IgD-negative memory B cell (primary cell): ENCODE data around the gene CCDC7. TPM values are rescaled to one million over a fixed set of nuclear protein-coding genes. Genes with fewer than 3 reads are reported as not detected.
"Not testable (repeated sequence)": the region's sequence is repeated elsewhere in the genome, so short reads cannot be mapped to it uniquely, and the experiment has no call there.

Source experiments
- H3K27ac Mint-ChIP-seq, 3 donors: one replicate each; pipeline ENCODE4 v1.8.0; 2020 to 2022; ENCODE audit warnings: mild to moderate bottlenecking in 3 of 3, mixed read lengths in 3 of 3, moderate library complexity in 1 of 3
- H3K27me3 Mint-ChIP-seq: one replicate; pipeline ENCODE4 v1.8.0; 2021; ENCODE audit warnings: mixed read lengths
- H3K36me3 Mint-ChIP-seq: one replicate; pipeline ENCODE4 v1.8.0; 2020; ENCODE audit warnings: mild to moderate bottlenecking, mixed read lengths
- H3K4me1 Mint-ChIP-seq, 3 donors: one replicate each; pipeline ENCODE4 v1.8.0; 2020 to 2022; ENCODE audit warnings: mixed read lengths in 3 of 3, mild to moderate bottlenecking in 1 of 3
- H3K4me3 Mint-ChIP-seq, 4 donors: one replicate each; pipeline ENCODE4 v1.8.0; 2020 to 2022; ENCODE audit warnings: mild to moderate bottlenecking in 4 of 4, mixed read lengths in 4 of 4, moderate library complexity in 3 of 4
- H3K9me3 Mint-ChIP-seq, 3 donors: one replicate each; pipeline ENCODE4 v1.8.0; 2020 to 2021; ENCODE audit warnings: mixed read lengths in 3 of 3, mild to moderate bottlenecking in 1 of 3
- polyA plus RNA-seq: library from polyadenylated mRNA; unstranded; fragments of 300-500 nt; fragmentation: Illumina TruSeq; gene quantifications from one replicate; pipeline ENCODE4 v1.2.3, GENCODE V29; 2021

The CCDC7 gene
- polyA plus RNA-seq, 1 donor from 2014 or later, result 3.9 TPM

DNA sequence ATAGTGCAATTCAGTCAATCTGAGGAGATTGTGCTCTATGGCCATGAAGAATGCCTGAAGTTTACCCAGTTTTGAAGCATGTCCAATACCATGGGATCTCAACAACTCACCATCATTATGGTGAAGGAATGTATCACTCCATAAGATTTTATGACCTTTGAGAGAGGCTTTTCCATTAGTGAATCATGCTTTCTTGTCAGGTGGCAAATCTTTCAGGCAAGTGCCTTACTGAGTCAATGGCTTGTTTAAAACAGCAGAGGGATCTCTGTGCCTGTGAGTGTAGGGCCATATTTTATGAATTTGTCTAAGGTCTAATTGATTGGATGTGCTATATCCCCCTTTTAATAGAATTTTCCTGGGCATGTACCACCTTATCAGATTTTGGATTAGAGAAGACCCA, 131.5 kb downstream of the CCDC7 start:
- Mint-ChIP-seq H3K4me1 (no peaks in the 10 kb centered on the region), H3K9me3 (no peaks in the 10 kb centered on the region), H3K4me3 (no peak overlapping the region), H3K27me3 (no peaks in the 10 kb centered on the region), H3K27ac (no peak overlapping the region), H3K36me3 (no peaks in the 10 kb centered on the region)

DNA sequence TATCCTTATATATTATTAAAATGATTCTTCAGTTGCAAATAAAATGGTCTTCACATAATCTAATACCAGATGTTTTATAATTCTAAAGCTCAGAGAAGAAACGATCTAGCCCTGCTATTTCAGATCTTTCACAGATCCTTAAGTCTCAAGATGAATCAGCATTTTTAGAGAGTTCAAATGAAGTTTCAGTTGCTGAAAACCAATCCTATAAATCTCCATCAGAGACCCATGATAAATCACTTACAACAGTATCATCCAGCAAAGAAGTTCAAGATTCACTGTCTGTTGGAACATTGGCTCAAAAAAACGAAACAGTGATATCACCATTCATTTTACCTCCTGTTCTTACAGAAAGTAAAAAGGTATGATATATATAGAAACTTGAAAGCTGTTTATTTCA, 137.0 kb downstream of the CCDC7 start:
- Mint-ChIP-seq H3K36me3 (peaks cover 3% of the 10 kb centered on the region), H3K27me3 (no peaks in the 10 kb centered on the region), H3K9me3 (peaks cover 0 to 5% (median 0%) of the 10 kb centered on the region in 3 donors), H3K4me3 (no peak overlapping the region), H3K27ac (no peak overlapping the region), H3K4me1 (no peaks in the 10 kb centered on the region)

DNA sequence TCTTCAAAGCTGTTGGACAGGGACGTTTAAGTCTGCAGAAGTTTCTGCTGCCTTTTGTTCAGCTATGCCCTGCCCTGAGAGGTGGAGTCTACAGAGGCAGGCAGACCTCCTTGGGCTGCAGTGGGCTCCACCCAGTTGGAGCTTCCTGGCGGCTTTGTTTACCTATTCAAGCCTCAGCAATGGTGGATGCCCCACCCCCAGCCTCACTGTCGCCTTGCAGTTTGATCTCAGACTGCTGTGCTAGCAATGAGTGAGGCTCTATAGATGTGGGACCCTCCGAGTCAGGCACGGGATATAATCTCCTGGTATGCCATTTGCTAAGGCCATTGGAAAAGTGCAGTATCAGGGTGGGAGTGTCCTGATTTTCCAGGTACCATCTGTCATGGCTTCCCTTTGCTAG, 152.1 kb downstream of the CCDC7 start:
- not testable (repeated sequence) for H3K4me3 Mint-ChIP-seq, H3K4me1 Mint-ChIP-seq, H3K27me3 Mint-ChIP-seq, H3K27ac Mint-ChIP-seq
- Mint-ChIP-seq H3K36me3 (peaks cover 11% of the 10 kb centered on the region), H3K9me3 (peaks cover 13 to 37% (median 28%) of the 10 kb centered on the region in 3 donors)

- no peaks in the 10 kb centered on the region for H3K27me3 Mint-ChIP-seq
- no peak overlapping the region for H3K27ac Mint-ChIP-seq
- no peaks in the 10 kb centered on the region for H3K4me1 Mint-ChIP-seq
- H3K9me3 Mint-ChIP-seq, result peaks cover 17 to 43% (median 20%) of the 10 kb centered on the region in 3 donors
- H3K4me3 Mint-ChIP-seq, result no peak overlapping the region
- H3K36me3 Mint-ChIP-seq, result peaks cover 11% of the 10 kb centered on the region
These were observed 154.4 kb downstream of the CCDC7 start for GRCh38 chr10:32600317-32600716.

DNA sequence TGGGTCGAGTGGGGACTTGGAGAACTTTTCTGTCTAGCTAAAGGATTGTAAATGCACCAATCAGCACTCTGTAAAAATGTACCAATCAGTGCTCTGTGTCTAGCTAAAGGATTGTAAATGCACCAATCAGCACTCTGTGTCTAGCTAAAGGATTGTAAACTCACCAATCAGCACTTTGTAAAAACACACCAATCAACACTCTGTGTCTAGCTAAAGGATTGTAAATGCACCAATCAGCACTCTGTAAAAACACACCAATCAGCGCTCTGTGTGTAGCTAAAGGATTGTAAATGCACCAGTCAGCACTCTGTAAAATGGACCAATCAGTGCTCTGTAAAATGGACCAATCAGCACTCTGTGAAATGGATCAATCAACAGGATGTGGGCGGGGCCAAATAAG, 155.6 kb downstream of the CCDC7 start:
- H3K36me3 Mint-ChIP-seq, result peaks cover 11% of the 10 kb centered on the region
- peaks cover 15 to 34% (median 17%) of the 10 kb centered on the region in 3 donors for H3K9me3 Mint-ChIP-seq
- not testable (repeated sequence) for H3K27ac Mint-ChIP-seq, H3K4me3 Mint-ChIP-seq, H3K27me3 Mint-ChIP-seq, H3K4me1 Mint-ChIP-seq

DNA sequence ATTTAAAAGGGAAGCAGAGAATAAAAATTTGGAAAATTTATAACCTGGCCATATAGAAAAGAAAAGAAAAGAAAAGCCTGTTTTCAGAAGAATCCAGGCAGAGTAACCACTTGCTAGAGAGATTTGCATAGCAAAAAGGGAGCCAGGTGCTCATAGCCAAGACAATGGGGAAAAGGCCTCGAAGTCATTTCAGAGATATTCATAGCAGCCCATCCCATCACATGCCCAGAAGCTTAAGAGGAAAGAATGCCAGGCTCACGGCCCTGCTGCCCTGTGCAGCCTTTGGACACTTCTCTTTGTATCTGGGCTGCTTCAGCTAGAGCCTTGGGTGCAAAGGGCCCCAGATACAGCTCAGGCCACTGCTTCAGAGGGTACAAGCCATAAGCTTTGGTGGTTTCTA, 159.8 kb downstream of the CCDC7 start:
- Mint-ChIP-seq H3K27ac (no peak overlapping the region), H3K4me3 (no peak overlapping the region), H3K9me3 (peaks cover 7 to 16% (median 9%) of the 10 kb centered on the region in 3 donors), H3K27me3 (no peaks in the 10 kb centered on the region), H3K4me1 (no peaks in the 10 kb centered on the region), H3K36me3 (peaks cover 7% of the 10 kb centered on the region)

GRCh38 chr10:32610543-32610942, 164.6 kb downstream of the CCDC7 start:
- not testable (repeated sequence) for H3K27ac Mint-ChIP-seq
- H3K36me3 Mint-ChIP-seq, result peaks cover 17% of the 10 kb centered on the region

DNA sequence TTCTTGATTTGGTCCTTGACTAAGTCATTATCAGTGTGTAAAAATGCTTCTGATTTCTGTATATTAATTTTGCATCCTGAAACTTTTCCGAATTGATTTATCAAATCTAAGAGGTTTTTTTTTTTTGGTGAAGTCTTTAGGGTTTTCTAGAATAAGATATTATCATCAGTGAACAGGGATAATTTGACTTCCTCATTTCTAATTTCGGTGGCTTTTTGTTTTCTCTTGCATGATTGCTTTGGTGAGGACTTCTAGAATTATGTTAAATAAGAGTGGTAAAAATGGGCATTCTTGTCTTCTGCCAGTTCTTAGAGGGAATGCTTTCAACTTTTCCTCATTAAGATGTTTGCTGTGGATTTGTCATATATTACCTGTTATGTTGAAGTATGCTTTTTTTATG, 170.5 kb downstream of the CCDC7 start:
- Mint-ChIP-seq H3K4me3 (no peak overlapping the region), H3K4me1 (no peaks in the 10 kb centered on the region), H3K27ac (no peak overlapping the region), H3K9me3 (peaks cover 11 to 38% (median 28%) of the 10 kb centered on the region in 3 donors), H3K36me3 (peaks cover 9% of the 10 kb centered on the region), H3K27me3 (no peaks in the 10 kb centered on the region)

More at GRCh38 chr10:32610543-32610942, 164.6 kb downstream of the CCDC7 start:
- peaks cover 8 to 24% (median 13%) of the 10 kb centered on the region in 3 donors for H3K9me3 Mint-ChIP-seq
- H3K4me3 Mint-ChIP-seq, H3K27me3 Mint-ChIP-seq, H3K4me1 Mint-ChIP-seq: not testable (repeated sequence)

GRCh38 chr10:32618482-32618881, 172.5 kb downstream of the CCDC7 start:
- Mint-ChIP-seq H3K4me3 (no peak overlapping the region), H3K27me3 (no peaks in the 10 kb centered on the region), H3K27ac (no peak overlapping the region), H3K9me3 (peaks cover 10 to 34% (median 24%) of the 10 kb centered on the region in 3 donors), H3K36me3 (peaks cover 5% of the 10 kb centered on the region), H3K4me1 (no peaks in the 10 kb centered on the region)

DNA sequence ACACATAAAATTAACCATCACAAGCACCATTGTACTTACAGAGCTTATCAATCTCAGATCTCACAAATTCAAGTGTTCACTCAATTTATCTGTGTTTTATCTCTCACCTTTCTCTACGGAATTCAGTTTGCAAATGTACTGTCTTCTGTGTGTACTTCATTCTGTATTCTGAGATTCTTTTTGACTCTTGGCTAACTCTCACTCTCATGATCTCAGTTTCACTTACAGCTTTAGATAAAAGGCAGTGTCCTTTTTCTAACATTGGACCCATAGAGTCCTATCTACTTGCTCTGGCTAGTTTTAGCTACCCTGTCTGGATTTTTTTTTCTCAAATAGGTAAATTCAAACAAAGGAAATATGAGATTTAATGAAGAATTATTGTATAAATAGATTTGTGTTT, 176.0 kb downstream of the CCDC7 start:
- no peaks in the 10 kb centered on the region for H3K27me3 Mint-ChIP-seq
- H3K4me3 Mint-ChIP-seq, result no peak overlapping the region
- H3K27ac Mint-ChIP-seq, result no peak overlapping the region
- peaks cover 8 to 21% (median 8%) of the 10 kb centered on the region in 3 donors for H3K9me3 Mint-ChIP-seq
- no peaks in the 10 kb centered on the region for H3K4me1 Mint-ChIP-seq
- H3K36me3 Mint-ChIP-seq, result peaks cover 5% of the 10 kb centered on the region

DNA sequence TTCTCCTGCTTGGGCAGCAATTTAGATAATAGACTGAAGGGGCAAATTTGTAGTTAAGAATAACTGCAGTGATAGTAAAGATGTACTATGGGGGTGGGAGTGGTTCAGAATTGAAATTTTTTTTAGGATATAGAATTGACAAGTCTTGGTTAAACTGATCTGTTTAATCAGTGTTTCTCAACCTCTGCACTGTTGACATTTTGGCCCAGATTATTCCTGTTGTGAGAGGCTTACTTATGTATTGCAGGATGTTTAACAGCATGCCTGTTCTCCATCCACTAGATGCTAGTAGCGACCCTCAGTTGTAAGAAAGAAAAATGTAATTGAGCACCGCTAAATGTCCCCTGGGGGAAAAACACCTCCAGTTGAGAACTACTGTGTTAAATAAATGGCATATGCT, 176.5 kb downstream of the CCDC7 start:
- no peak overlapping the region for H3K4me3 Mint-ChIP-seq
- peaks cover 7% of the 10 kb centered on the region for H3K36me3 Mint-ChIP-seq

GRCh38 chr10:32627183-32627582, 181.2 kb downstream of the CCDC7 start:
- H3K4me3 Mint-ChIP-seq, result no peak overlapping the region
- no peaks in the 10 kb centered on the region for H3K4me1 Mint-ChIP-seq
- peaks cover 7% of the 10 kb centered on the region for H3K36me3 Mint-ChIP-seq
- H3K27ac Mint-ChIP-seq, result no peak overlapping the region
- no peaks in the 10 kb centered on the region for H3K27me3 Mint-ChIP-seq
- peaks cover 0 to 14% (median 4%) of the 10 kb centered on the region in 3 donors for H3K9me3 Mint-ChIP-seq

More for the DNA sequence above, 176.5 kb downstream of the CCDC7 start:
- Mint-ChIP-seq H3K4me1 (no peaks in the 10 kb centered on the region), H3K27ac (no peak overlapping the region), H3K27me3 (no peaks in the 10 kb centered on the region), H3K9me3 (peaks cover 8 to 19% (median 8%) of the 10 kb centered on the region in 3 donors)

DNA sequence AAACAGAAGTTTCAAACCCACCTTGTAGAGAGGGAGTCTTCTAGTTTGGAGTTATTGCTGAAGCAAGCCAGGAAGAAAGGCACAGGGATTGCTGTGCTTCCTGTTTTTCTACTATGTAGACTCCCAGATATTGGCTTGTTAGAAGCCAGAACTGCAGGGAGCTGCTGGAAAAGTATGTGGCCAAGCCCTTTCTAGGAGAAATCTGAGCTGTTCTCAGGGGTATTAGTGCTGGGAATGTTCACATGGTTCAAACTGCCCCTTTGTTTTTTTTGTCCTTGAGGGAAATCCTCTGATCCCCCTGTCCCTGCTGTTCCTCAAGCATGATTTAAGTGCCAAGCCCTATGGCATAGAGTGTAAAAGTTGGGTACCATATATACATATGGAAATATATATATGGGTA, 184.0 kb downstream of the CCDC7 start:
- H3K4me1 Mint-ChIP-seq, result no peaks in the 10 kb centered on the region
- peaks cover 0 to 14% (median 4%) of the 10 kb centered on the region in 3 donors for H3K9me3 Mint-ChIP-seq
- H3K27ac Mint-ChIP-seq, result no peak overlapping the region
- H3K36me3 Mint-ChIP-seq, result peaks cover 7% of the 10 kb centered on the region
- H3K27me3 Mint-ChIP-seq, result no peaks in the 10 kb centered on the region
- H3K4me3 Mint-ChIP-seq, result no peak overlapping the region

- Mint-ChIP-seq H3K27ac (no peak overlapping the region), H3K4me3 (no peak overlapping the region), H3K4me1 (peaks cover 0 to 6% (median 4%) of the 10 kb centered on the region in 3 donors), H3K27me3 (no peaks in the 10 kb centered on the region), H3K36me3 (peaks cover 2% of the 10 kb centered on the region), H3K9me3 (peaks cover 2 to 17% (median 7%) of the 10 kb centered on the region in 3 donors)
These were observed 200.6 kb downstream of the CCDC7 start for GRCh38 chr10:32646535-32646934.

DNA sequence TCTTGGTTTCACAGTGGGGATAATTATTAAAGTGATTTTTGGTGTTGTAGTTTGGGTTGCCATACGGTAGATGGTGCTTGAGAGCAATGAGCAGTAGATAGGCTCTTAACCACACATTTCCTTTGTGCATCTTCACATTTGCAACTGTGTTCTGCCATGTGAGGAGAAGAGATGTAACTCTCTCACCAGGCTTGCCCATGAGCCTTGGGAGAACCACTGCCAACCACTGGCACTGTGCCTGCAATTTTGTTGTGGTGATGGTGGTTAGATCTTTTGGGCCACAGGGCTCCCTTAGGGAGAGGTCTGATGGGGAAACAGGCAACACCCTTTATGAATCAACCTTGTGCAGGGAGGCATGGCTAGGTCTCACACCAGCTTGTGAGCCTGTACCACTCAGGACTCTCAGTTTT, 204.3 kb downstream of the CCDC7 start:
- peaks cover 2% of the 10 kb centered on the region for H3K36me3 Mint-ChIP-seq
- H3K27me3 Mint-ChIP-seq, result no peaks in the 10 kb centered on the region
- H3K27ac Mint-ChIP-seq, result no peak overlapping the region
- no peak overlapping the region for H3K4me3 Mint-ChIP-seq
- peaks cover 9 to 34% (median 29%) of the 10 kb centered on the region in 3 donors for H3K9me3 Mint-ChIP-seq
- H3K4me1 Mint-ChIP-seq, result peaks cover 3 to 6% (median 4%) of the 10 kb centered on the region in 3 donors

DNA sequence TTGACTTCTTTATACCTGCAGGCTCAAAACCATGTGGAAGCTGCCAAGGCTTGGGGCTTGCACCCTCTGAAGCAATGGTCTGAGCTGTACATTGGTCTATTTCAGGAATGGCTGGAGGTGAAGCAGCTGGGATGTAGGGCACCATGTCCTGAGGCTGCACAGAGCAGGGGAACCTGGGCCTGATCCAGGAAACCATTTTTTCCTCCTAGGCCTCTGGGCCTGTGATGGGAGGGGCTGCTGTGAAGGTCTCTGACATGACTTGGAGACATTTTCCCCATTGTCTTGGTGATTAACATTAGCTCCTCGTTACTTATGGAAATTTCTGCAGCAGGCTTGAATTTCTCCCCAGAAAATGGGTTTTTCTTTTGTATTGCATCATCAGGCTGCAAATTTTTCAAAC, 211.5 kb downstream of the CCDC7 start:
- not testable (repeated sequence) for H3K36me3 Mint-ChIP-seq, H3K27me3 Mint-ChIP-seq, H3K27ac Mint-ChIP-seq, H3K4me1 Mint-ChIP-seq, H3K4me3 Mint-ChIP-seq
- H3K9me3 Mint-ChIP-seq, result peaks cover 11 to 44% (median 31%) of the 10 kb centered on the region in 3 donors
